WTC11 (cell line): Measurements from ENCODE around the gene PLIN1. TPM values are rescaled to one million over a fixed set of nuclear protein-coding genes. Genes with fewer than 3 reads are reported as not detected.

Experiments
- ATAC-seq: fragments of 200-7000 bp; cut with Tn5 transposase; 2 replicates; pipeline ENCODE4 v1.10.0; 2021; ENCODE audit warnings: mild to moderate bottlenecking, moderate library complexity
- CTCF ChIA-PET: fragments of 300-600 bp; sonication (Branson Sonifier 250); formaldehyde crosslinking; loops from one replicate; lab custom pipeline; 2021; ENCODE audit warnings: antibody characterized with exemption; lab: Charles Lee
- POLR2A ChIA-PET: fragments of 350-600 bp; sonication (Branson Sonifier 250); formaldehyde crosslinking; loops from one replicate; lab custom pipeline; 2021; ENCODE audit warnings: antibody characterized with exemption; lab: Charles Lee
- DNase-seq: peaks from one replicate; pipeline ENCODE4 v3.0.0; 2021; ENCODE audit warnings: low spot score
- H3K27ac Mint-ChIP-seq: 2 replicates; pipeline ENCODE4 v1.8.0; 2021; ENCODE audit warnings: mixed read lengths
- H3K27me3 Mint-ChIP-seq: 2 replicates; pipeline ENCODE4 v1.8.0; 2021; ENCODE audit warnings: low read depth, mild to moderate bottlenecking, moderate library complexity, mixed read lengths
- H3K36me3 Mint-ChIP-seq: 2 replicates; pipeline ENCODE4 v1.8.0; 2021; ENCODE audit warnings: mixed read lengths
- H3K4me1 Mint-ChIP-seq: 2 replicates; pipeline ENCODE4 v1.8.0; 2022; ENCODE audit warnings: mixed read lengths
- H3K4me3 Mint-ChIP-seq: 2 replicates; pipeline ENCODE4 v1.8.0; 2021; ENCODE audit warnings: mild to moderate bottlenecking, moderate library complexity, mixed read lengths
- H3K9me3 Mint-ChIP-seq: 2 replicates; pipeline ENCODE4 v1.8.0; 2021; ENCODE audit warnings: mixed read lengths
- ETV6 ChIP-seq: sonication (generic); formaldehyde crosslinking; IDR thresholded peaks from 2 replicates; pipeline ENCODE4 v1.8.1; 2022; ENCODE audit warnings: mild to moderate bottlenecking, missing genetic modification reagents
- FOXJ3 ChIP-seq: sonication (generic); formaldehyde crosslinking; IDR thresholded peaks from 2 replicates; pipeline ENCODE4 v1.9.0; 2021; ENCODE audit warnings: missing genetic modification reagents, mild to moderate bottlenecking, borderline replicate concordance
- GRHL2 ChIP-seq: fragments of 250-450 bp; sonication (Bioruptor Pico); IDR thresholded peaks from 2 replicates; pipeline ENCODE4 v1.8.0; 2022; ENCODE audit warnings: mild to moderate bottlenecking, moderate library complexity; ENCODE audit not compliant: insufficient replicate concordance, severe bottlenecking
- GTF2I ChIP-seq: fragments of 250-450 bp; sonication (Bioruptor Pico); conservative IDR thresholded peaks from 2 replicates; pipeline ENCODE4 v1.4.0; 2021; ENCODE audit warnings: mild to moderate bottlenecking
- JUN ChIP-seq: sonication (generic); formaldehyde crosslinking; IDR thresholded peaks from 2 replicates; pipeline ENCODE4 v1.8.0; 2023; ENCODE audit warnings: mild to moderate bottlenecking, missing genetic modification reagents
- NFE2L1 ChIP-seq: sonication (generic); formaldehyde crosslinking; IDR thresholded peaks from 2 replicates; pipeline ENCODE4 v1.8.1; 2023; ENCODE audit warnings: missing genetic modification reagents
- NR1H2 ChIP-seq: sonication (generic); formaldehyde crosslinking; IDR thresholded peaks from 2 replicates; pipeline ENCODE4 v1.9.0; 2021; ENCODE audit warnings: mild to moderate bottlenecking, moderate library complexity, missing genetic modification reagents
- RELA ChIP-seq: sonication (generic); formaldehyde crosslinking; IDR thresholded peaks from 2 replicates; pipeline ENCODE4 v1.8.1; 2022; ENCODE audit warnings: missing genetic modification reagents, mild to moderate bottlenecking, borderline replicate concordance
- SMAD3 ChIP-seq: sonication (generic); formaldehyde crosslinking; IDR thresholded peaks from 2 replicates; pipeline ENCODE4 v1.8.0; 2022; ENCODE audit warnings: missing genetic modification reagents, mild to moderate bottlenecking, borderline replicate concordance
- TCF7 ChIP-seq: sonication (generic); formaldehyde crosslinking; IDR thresholded peaks from 2 replicates; pipeline ENCODE4 v1.8.0; 2022; ENCODE audit warnings: mild to moderate bottlenecking, low read depth, missing genetic modification reagents, moderate library complexity
- USF1 ChIP-seq: sonication (generic); formaldehyde crosslinking; IDR thresholded peaks from 2 replicates; pipeline ENCODE4 v1.8.0; 2022; ENCODE audit warnings: mild to moderate bottlenecking, missing genetic modification reagents
- ZNF317 ChIP-seq: sonication (generic); formaldehyde crosslinking; IDR thresholded peaks from 2 replicates; pipeline ENCODE4 v1.8.1; 2023; ENCODE audit warnings: low read depth, mild to moderate bottlenecking, moderate library complexity, missing genetic modification reagents, borderline replicate concordance
- ZNF416 ChIP-seq: fragments of 250-450 bp; sonication (Bioruptor Pico); IDR thresholded peaks from 2 replicates; pipeline ENCODE4 v1.9.0; 2021; ENCODE audit warnings: mild to moderate bottlenecking, inconsistent platforms
- ZNF512 ChIP-seq: sonication (generic); formaldehyde crosslinking; IDR thresholded peaks from 2 replicates; pipeline ENCODE4 v1.8.1; 2022; ENCODE audit warnings: missing genetic modification reagents, borderline replicate concordance
- total RNA-seq: library from RNA; stranded (reverse); gene quantifications from 3 replicates; pipeline ENCODE4 v1.2.3, GENCODE V29; 2021
- TF ChIP-seq, protein P1 (sequence below): fragments of 250-450 bp; sonication (Bioruptor Pico); IDR thresholded peaks from 2 replicates; pipeline ENCODE4 v1.9.0; 2021; ENCODE audit warnings: moderate library complexity, mild to moderate bottlenecking, inconsistent platforms, borderline replicate concordance
- TF ChIP-seq, protein P2 (sequence below): sonication (generic); formaldehyde crosslinking; IDR thresholded peaks from 2 replicates; pipeline ENCODE4 v1.8.1; 2022; ENCODE audit warnings: low read depth, mild to moderate bottlenecking, moderate library complexity, missing genetic modification reagents, borderline replicate concordance
- TF ChIP-seq, protein P3 (sequence below): sonication (generic); formaldehyde crosslinking; IDR thresholded peaks from 2 replicates; pipeline ENCODE4 v1.8.0; 2022; ENCODE audit warnings: missing genetic modification reagents
- TF ChIP-seq, protein P4 (sequence below): sonication (generic); formaldehyde crosslinking; IDR thresholded peaks from 2 replicates; pipeline ENCODE4 v1.8.1; 2023; ENCODE audit warnings: mild to moderate bottlenecking, missing genetic modification reagents

Gene PLIN1
- total RNA-seq, 1 experiment from 2014 or later, result 0.70 TPM

DNA sequence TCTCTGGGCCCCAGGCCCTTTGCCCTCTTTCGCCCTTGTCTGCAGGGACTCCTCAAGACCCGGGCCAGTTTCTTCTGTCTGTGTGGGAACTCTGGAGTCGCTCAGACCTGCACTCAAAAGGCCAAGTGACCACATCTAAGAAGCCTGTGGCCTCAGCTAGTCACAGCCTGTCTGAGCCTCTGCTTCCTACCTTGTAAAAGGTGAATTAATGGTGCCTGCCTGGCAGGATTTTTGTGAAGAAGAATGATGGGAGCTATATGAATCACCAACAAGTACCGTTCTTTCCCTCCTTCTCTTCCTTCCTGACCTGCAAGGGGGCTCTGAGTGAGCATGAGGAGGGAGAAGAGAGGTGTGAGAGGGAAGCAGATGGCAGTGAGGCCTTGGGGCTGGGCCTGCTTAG is 7.5 kb downstream of the PLIN1 start (continued):
- TF ChIP-seq GTF2I (CRISPR knock-in tag), result no peak
- TF ChIP-seq, all 79 proteins: peak for 0

DNA sequence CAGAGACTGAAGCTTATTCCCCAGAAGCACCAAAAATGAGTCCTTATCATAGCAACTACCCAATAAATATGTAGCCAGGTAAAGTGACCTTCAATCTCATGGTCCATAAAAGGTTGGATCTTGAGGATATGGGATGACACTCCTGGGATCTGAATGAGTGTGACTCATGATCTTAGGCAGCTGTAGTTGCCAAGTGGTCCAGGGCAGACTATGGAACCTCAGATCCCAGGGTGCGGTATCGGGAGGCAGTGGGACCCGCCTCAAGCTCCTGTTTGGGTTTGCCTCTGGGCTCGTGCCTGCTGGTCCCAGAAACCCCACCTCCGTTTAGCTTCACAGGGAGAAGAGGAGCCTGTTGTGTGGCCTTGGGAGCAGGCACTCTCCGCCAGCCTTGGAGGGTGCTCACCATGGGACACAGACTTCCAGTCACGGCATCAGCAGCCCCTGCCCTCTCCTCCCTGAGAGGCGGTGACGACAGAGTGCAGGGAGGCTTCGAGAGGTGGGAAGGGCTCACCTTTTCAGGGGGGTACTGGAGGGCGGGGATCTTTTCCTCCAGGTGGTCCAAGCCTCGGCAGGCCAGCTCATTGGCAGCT is 8.1 kb downstream of the PLIN1 start:
- ChIA-PET POLR2A (no interaction called here), CTCF (interaction anchor here (1.2 to 1.6 kb wide), 2 partner anchors 23 to 90 kb away, joined by 3 read pairs; no protein-coding TSS in a partner anchor)
- H3K27ac Mint-ChIP-seq, result no peak overlapping the region
- no peaks in the 10 kb centered on the region for H3K9me3 Mint-ChIP-seq
- DNase-seq (no peak), ATAC-seq (no peak)
- peaks cover 5% of the 10 kb centered on the region; the same call in 1 of the 2 replicates for H3K4me1 Mint-ChIP-seq
- TF ChIP-seq GTF2I (CRISPR knock-in tag), result no peak
- TF ChIP-seq, protein P1, sequence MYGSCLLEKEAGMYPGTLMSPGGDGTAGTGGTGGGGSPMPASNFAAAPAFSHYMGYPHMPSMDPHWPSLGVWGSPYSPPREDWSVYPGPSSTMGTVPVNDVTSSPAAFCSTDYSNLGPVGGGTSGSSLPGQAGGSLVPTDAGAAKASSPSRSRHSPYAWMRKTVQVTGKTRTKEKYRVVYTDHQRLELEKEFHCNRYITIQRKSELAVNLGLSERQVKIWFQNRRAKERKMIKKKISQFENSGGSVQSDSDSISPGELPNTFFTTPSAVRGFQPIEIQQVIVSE (CRISPR knock-in tag), result no peak
- TF ChIP-seq, protein P2, sequence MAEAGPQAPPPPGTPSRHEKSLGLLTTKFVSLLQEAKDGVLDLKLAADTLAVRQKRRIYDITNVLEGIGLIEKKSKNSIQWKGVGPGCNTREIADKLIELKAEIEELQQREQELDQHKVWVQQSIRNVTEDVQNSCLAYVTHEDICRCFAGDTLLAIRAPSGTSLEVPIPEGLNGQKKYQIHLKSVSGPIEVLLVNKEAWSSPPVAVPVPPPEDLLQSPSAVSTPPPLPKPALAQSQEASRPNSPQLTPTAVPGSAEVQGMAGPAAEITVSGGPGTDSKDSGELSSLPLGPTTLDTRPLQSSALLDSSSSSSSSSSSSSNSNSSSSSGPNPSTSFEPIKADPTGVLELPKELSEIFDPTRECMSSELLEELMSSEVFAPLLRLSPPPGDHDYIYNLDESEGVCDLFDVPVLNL (CRISPR knock-in tag), result no peak
- H3K27me3 Mint-ChIP-seq, result peaks cover 4% of the 10 kb centered on the region
- H3K36me3 Mint-ChIP-seq, result no peaks in the 10 kb centered on the region
- no peak overlapping the region for H3K4me3 Mint-ChIP-seq

DNA sequence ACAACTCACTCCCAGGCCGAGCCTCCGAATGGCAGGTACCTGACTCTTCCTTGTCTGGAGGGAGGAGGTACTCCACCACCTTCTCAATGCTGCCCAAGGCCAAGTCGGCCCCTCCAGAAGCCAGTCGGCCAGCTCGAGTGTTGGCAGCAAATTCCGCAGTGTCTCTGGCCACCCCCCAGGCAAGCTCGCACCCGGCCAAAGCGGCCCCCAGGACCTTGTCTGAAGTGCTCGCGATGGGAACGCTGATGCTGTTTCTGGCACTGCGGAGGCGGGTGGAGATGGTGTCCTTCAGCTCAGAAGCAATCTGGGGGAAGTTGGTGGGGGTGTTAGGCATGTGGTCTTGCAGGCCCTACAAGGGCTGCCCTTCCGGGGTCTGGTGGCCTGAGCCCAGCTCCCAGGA is 9.2 kb downstream of the PLIN1 start:
- POLR2A ChIA-PET, result no interaction called here
- H3K9me3 Mint-ChIP-seq, result no peaks in the 10 kb centered on the region
- TF ChIP-seq ZNF317 (CRISPR knock-in tag) (no peak), TCF7 (CRISPR knock-in tag) (no peak), RELA (CRISPR knock-in tag) (no peak), SMAD3 (no peak), USF1 (no peak), NFE2L1 (CRISPR knock-in tag) (no peak), ZNF416 (no peak), GRHL2 (CRISPR knock-in tag) (no peak), JUN (CRISPR knock-in tag) (no peak), ZNF512 (CRISPR knock-in tag) (no peak), FOXJ3 (CRISPR knock-in tag) (no peak), ETV6 (CRISPR knock-in tag) (no peak), NR1H2 (CRISPR knock-in tag) (no peak)
- TF ChIP-seq, protein P3, sequence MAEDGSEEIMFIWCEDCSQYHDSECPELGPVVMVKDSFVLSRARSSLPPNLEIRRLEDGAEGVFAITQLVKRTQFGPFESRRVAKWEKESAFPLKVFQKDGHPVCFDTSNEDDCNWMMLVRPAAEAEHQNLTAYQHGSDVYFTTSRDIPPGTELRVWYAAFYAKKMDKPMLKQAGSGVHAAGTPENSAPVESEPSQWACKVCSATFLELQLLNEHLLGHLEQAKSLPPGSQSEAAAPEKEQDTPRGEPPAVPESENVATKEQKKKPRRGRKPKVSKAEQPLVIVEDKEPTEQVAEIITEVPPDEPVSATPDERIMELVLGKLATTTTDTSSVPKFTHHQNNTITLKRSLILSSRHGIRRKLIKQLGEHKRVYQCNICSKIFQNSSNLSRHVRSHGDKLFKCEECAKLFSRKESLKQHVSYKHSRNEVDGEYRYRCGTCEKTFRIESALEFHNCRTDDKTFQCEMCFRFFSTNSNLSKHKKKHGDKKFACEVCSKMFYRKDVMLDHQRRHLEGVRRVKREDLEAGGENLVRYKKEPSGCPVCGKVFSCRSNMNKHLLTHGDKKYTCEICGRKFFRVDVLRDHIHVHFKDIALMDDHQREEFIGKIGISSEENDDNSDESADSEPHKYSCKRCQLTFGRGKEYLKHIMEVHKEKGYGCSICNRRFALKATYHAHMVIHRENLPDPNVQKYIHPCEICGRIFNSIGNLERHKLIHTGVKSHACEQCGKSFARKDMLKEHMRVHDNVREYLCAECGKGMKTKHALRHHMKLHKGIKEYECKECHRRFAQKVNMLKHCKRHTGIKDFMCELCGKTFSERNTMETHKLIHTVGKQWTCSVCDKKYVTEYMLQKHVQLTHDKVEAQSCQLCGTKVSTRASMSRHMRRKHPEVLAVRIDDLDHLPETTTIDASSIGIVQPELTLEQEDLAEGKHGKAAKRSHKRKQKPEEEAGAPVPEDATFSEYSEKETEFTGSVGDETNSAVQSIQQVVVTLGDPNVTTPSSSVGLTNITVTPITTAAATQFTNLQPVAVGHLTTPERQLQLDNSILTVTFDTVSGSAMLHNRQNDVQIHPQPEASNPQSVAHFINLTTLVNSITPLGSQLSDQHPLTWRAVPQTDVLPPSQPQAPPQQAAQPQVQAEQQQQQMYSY (CRISPR knock-in tag), result no peak
- TF ChIP-seq, protein P4, sequence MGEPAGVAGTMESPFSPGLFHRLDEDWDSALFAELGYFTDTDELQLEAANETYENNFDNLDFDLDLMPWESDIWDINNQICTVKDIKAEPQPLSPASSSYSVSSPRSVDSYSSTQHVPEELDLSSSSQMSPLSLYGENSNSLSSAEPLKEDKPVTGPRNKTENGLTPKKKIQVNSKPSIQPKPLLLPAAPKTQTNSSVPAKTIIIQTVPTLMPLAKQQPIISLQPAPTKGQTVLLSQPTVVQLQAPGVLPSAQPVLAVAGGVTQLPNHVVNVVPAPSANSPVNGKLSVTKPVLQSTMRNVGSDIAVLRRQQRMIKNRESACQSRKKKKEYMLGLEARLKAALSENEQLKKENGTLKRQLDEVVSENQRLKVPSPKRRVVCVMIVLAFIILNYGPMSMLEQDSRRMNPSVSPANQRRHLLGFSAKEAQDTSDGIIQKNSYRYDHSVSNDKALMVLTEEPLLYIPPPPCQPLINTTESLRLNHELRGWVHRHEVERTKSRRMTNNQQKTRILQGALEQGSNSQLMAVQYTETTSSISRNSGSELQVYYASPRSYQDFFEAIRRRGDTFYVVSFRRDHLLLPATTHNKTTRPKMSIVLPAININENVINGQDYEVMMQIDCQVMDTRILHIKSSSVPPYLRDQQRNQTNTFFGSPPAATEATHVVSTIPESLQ (CRISPR knock-in tag), result no peak
- H3K4me3 Mint-ChIP-seq, result no peak overlapping the region
- CTCF ChIA-PET, result interaction anchor here (0.9 to 1.6 kb wide), 2 partner anchors 91 to 107 kb away, joined by 3 read pairs; no protein-coding TSS in a partner anchor
- H3K36me3 Mint-ChIP-seq, result no peaks in the 10 kb centered on the region
- peaks cover 7% of the 10 kb centered on the region for H3K4me1 Mint-ChIP-seq
- ATAC-seq (no peak), DNase-seq (no peak)
- H3K27ac Mint-ChIP-seq, result no peak overlapping the region
- H3K27me3 Mint-ChIP-seq, result peaks cover 9% of the 10 kb centered on the region
